Psoas muscle (tissue), 8 donors: ENCODE data around the gene C1orf50. TPM values are rescaled to one million over a fixed set of nuclear protein-coding genes. Genes with fewer than 3 reads are reported as not detected.

ENCODE experiments used
- ATAC-seq, 4 donors: fragments of 200-7000 bp; cut with Tn5 transposase; one replicate each; pipeline ENCODE4 v1.9.1; 2020; ENCODE audit warnings: moderate library complexity in 3 of 4, mild to moderate bottlenecking in 2 of 4
- DNase-seq, 2 donors: peaks; one replicate each; pipeline ENCODE4 v3.0.0-alpha.2; 2020
- H3K27ac ChIP-seq: fragments of 200-600 bp; one replicate; pipeline ENCODE4 v1.8.0; 2022
- H3K27me3 ChIP-seq, 3 donors: fragments of 200-600 bp in 1 of 3; one replicate each; pipeline versions ENCODE4 v1.6.1 to v1.8.0; 2013 to 2022; ENCODE audit warnings: low read length in 2 of 3, mild to moderate bottlenecking in 2 of 3, moderate library complexity in 1 of 3; ENCODE audit not compliant: insufficient read depth in 3 of 3
- H3K36me3 ChIP-seq, 2 donors: fragments of 200-600 bp in 1 of 2; one replicate each; pipeline versions ENCODE4 v1.6.1 to v1.8.0; 2013 to 2022; ENCODE audit warnings: low read depth in 1 of 2, mild to moderate bottlenecking in 1 of 2, moderate library complexity in 1 of 2; ENCODE audit not compliant: insufficient read depth in 1 of 2
- H3K4me1 ChIP-seq: fragments of 200-600 bp; one replicate; pipeline ENCODE4 v1.8.0; 2022
- H3K4me3 ChIP-seq: fragments of 200-600 bp; one replicate; pipeline ENCODE4 v1.8.0; 2022; ENCODE audit warnings: mild to moderate bottlenecking
- H3K9me3 ChIP-seq: fragments of 200-600 bp; one replicate; pipeline ENCODE4 v1.8.0; 2022
- WGBS, 3 donors: extraction: QIAGEN DNeasy Blood & Tissue Kit; methylation state at CpG; one replicate each; pipeline versions ENCODE4 v1.1.6 to v1.1.7; 2013; 5-methylcytosine and 5-hydroxymethylcytosine counted together
- intact Hi-C, 2 donors: fragments of 100-400 bp; cut with DNase I; formaldehyde crosslinking; loops; one replicate each; pipeline versions ENCODE4 v1.11.0 to v1.14.2; 2022
- polyA plus RNA-seq, 3 donors: library from polyadenylated mRNA; stranded (reverse); fragments of 200-250 nt; gene quantifications; one replicate each; pipeline ENCODE4 v1.2.3, GENCODE V29; 2013
- total RNA-seq, 4 donors: library from RNA; stranded (reverse); fragmentation: NEBNext Ultra II Directional in 2 of 4; extraction: Animal tissue kit (Norgen Biotek cat#: 25700) in 2 of 4; gene quantifications; one replicate each; pipeline versions ENCODE4 v1.2.1 to v1.2.4, GENCODE V29; 2021 to 2023
- TF ChIP-seq, protein P1 (sequence below): fragments of 200-600 bp; IDR thresholded peaks from one replicate; pipeline ENCODE4 v1.8.0; 2022; ENCODE audit warnings: antibody characterized with exemption
- donor health status: healthy with polysubstance abuse.
- donor health status: DM: no; HTN: no; CAD: no; lungs with moderate emphysema.
- donor health status: Bipolar disorder and iron deficiency.
- donor health status: healthy.
- donor health status: DM: yes; HTN: yes; CAD: no.
- donor health status: DM: no; HTN: no; CAD: no.
- donor health status: DM: no; HTN: no; CAD: no.
- donor health status: DM: yes; HTN: yes; CAD: no.

C1orf50 gene
- total and polyA plus RNA-seq, 7 donors: 2.5 to 10.2 (median 7.5) TPM

DNA sequence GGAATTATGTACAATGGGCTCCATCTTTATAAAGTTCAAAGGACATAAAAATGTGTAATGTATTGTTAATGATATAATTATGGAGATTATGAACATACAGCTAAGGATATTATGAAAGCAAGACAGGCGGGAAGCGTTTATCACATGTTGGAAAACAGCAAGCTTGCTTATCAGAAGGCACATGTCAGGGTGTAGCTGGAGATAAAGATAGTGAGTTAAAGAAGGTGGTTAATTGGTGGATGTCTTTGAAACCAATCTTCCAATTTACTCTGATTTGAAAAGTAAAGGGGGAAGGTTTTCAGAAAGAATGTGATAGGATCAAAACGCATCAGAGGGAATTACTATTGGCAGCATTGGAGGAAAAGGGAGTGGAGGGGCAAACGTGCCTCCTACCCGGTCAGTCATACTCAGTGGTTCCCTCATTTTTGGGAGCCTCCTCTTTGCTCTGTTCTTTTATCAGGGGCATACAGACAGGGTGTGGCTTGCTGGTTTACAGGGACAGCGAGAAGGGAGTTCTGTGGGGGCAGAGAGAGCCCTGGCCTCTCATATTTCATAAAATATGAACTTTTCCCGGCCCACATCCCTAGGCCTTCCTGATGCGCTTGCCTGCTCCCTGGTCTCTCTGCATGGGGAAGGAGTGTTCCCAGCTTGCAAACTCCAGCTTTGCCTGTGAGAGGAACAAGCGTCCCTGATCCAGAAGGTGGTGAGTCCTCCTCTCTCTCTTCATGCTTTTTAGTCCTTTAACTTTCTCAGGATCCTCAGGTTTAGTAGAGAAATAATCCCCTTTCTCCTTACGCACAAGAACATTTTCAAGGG lies 58.2 kb downstream of the C1orf50 start:
- no peak overlapping the region for H3K4me3 ChIP-seq
- H3K9me3 ChIP-seq: no peaks in the 10 kb centered on the region
- ATAC-seq (no peak), DNase-seq (no peak)
- TF ChIP-seq, protein P1, sequence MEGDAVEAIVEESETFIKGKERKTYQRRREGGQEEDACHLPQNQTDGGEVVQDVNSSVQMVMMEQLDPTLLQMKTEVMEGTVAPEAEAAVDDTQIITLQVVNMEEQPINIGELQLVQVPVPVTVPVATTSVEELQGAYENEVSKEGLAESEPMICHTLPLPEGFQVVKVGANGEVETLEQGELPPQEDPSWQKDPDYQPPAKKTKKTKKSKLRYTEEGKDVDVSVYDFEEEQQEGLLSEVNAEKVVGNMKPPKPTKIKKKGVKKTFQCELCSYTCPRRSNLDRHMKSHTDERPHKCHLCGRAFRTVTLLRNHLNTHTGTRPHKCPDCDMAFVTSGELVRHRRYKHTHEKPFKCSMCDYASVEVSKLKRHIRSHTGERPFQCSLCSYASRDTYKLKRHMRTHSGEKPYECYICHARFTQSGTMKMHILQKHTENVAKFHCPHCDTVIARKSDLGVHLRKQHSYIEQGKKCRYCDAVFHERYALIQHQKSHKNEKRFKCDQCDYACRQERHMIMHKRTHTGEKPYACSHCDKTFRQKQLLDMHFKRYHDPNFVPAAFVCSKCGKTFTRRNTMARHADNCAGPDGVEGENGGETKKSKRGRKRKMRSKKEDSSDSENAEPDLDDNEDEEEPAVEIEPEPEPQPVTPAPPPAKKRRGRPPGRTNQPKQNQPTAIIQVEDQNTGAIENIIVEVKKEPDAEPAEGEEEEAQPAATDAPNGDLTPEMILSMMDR: no peak
- no peak overlapping the region for H3K27ac ChIP-seq
- 79 to 82% (median 80%) methylated on average over 10 of the region's 10 CpGs for WGBS, 3 donors
- peaks cover 14% of the 10 kb centered on the region for H3K4me1 ChIP-seq
- intact Hi-C loops: no loop called here
- H3K27me3 ChIP-seq: no peaks in the 10 kb centered on the region
- peaks cover 0 to 28% of the 10 kb centered on the region in 2 donors for H3K36me3 ChIP-seq

Other genes starting within 250 kb of the C1orf50 start
- 10 to 100 TPM in 3 of 4 donors, 1 to 10 TPM in 1; 9.9 to 14.4 (median 10.8) TPM for gene PPIH, start 108.8 kb upstream of the C1orf50 start, total RNA-seq
- gene PPIH, start 108.8 kb upstream of the C1orf50 start, polyA plus RNA-seq: 10 to 100 TPM; 12.1 to 22.9 (median 15.1) TPM
- gene YBX1, start 84.8 kb upstream of the C1orf50 start, total RNA-seq: 1,000 to 10,000 TPM in 1 of 4 donors, 100 to 1,000 TPM in 3; 878 to 1,236 (median 911) TPM
- gene YBX1, start 84.8 kb upstream of the C1orf50 start, polyA plus RNA-seq: 1,000 to 10,000 TPM; 1,131 to 1,545 (median 1,272) TPM
- not detected for gene CLDN19, start 27.0 kb upstream of the C1orf50 start, total RNA-seq
- gene CLDN19, start 27.0 kb upstream of the C1orf50 start, polyA plus RNA-seq: under 1 TPM; 0.03 to 0.34 (median 0.14) TPM
- 1 to 10 TPM; 5.1 to 8.5 (median 6.2) TPM for gene P3H1, start 221 bp upstream of the C1orf50 start, total RNA-seq
- gene P3H1, start 221 bp upstream of the C1orf50 start, polyA plus RNA-seq: 1 to 10 TPM; 2.9 to 7.0 (median 5.1) TPM
- gene TMEM269, start 17.7 kb downstream of the C1orf50 start, total RNA-seq: under 1 TPM; 0.15 to 0.89 (median 0.30) TPM
- under 1 TPM; 0.05 to 0.07 (median 0.06) TPM for gene TMEM269, start 17.7 kb downstream of the C1orf50 start, polyA plus RNA-seq
- 1 to 10 TPM; 1.8 to 3.7 (median 2.6) TPM for gene ERMAP, start 49.9 kb downstream of the C1orf50 start, total RNA-seq
- gene ERMAP, start 49.9 kb downstream of the C1orf50 start, polyA plus RNA-seq: 1 to 10 TPM; 1.4 to 2.0 (median 1.9) TPM
- 10 to 100 TPM; 11.7 to 18.4 (median 16.9) TPM for gene SVBP, start 50.1 kb downstream of the C1orf50 start, total RNA-seq
- gene SVBP, start 50.1 kb downstream of the C1orf50 start, polyA plus RNA-seq: 10 to 100 TPM; 20.5 to 58.2 (median 27.2) TPM
- gene ZNF691, start 79.4 kb downstream of the C1orf50 start, total RNA-seq: 1 to 10 TPM; 4.8 to 8.0 (median 6.4) TPM
- 10 to 100 TPM in 1 of 3 donors, 1 to 10 TPM in 2; 6.7 to 10.8 (median 7.4) TPM for gene ZNF691, start 79.4 kb downstream of the C1orf50 start, polyA plus RNA-seq
- 1 to 10 TPM; 1.1 to 3.8 (median 2.0) TPM for gene SLC2A1, start 191.6 kb downstream of the C1orf50 start, total RNA-seq
- gene SLC2A1, start 191.6 kb downstream of the C1orf50 start, polyA plus RNA-seq: 1 to 10 TPM; 1.2 to 3.3 (median 2.5) TPM